ENCODE results near the gene UBXN6.

Gene UBXN6

DNA sequence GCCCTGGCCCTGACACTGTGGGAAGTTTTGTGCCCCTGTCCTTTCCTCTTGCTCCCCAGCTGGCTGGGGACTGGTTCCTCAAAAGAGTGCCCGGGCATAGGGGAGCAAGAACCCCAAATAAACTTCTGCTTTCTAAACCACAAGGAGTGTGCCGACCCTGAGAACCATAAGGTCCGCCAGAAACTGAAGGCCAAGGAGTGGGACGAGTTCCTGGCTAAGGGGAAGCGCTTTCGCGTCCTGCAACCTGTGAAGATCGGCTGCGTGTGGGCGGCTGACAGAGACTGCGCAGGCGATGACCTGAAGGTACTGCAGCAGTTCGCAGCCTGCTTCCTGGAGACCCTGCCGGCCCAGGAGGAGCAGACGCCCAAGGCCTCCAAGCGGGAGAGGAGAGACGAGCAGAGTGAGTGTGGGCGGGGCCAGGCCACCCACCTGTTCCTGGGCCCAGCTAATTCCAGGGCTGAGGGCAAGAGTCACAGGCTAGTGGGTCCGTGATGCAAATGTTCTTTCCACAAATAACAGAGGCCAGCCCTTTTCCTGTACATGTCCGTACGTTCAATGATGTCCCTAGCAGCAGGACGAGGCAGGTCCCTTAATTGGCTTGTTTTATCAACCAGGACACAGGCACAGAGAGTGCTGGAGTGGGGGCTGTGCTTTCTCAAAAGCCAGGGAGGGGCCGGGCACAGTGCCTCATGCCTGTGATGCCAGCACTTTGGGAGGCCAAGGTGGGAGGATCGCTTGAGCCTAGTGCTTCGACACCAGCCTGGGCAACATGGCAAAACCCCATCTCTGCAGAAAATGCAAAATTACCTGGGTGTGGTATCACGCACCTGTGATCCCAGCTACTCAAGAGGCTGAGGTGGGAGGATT, 25.6 kb downstream of the UBXN6 start:
- TF ChIP-seq TAF1 (IDR thresholded peaks at IDR 0.05; ENCODE audit: borderline replicate concordance, insufficient read depth, low read length): no peak
- no peak for TF ChIP-seq SIN3A (IDR thresholded peaks at IDR 0.05; ENCODE audit: borderline replicate concordance, insufficient read depth, low read length)
- no peak for TF ChIP-seq POLR2AphosphoS5 (IDR thresholded peaks at IDR 0.05; ENCODE audit: low read depth, low read length)

DNA sequence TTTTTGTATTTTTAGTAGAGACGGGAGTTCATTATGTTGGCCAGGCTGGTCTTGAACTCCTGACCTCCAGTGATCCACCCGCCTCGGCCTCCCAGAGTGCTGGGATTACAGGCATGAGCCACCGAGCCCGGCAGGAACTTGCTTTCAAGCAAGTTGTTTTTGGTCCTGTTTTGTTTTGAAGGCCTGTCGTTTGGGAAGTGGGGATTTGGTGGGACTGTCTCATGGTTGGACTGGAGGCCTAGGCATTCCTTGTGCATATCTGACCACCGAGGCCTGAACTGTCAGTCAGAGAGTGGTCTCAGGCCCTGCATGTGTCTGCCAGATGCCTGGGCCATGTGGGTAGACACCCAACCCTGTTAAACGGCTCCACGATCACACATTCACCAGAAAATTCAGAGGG, 26.3 kb downstream of the UBXN6 start:
- TF ChIP-seq TAF1 (IDR thresholded peaks at IDR 0.05; ENCODE audit: borderline replicate concordance, insufficient read depth, low read length) (no peak), FOXP2 (optimal IDR thresholded peaks at IDR 0.05; ENCODE audit: borderline replicate concordance, extremely low read depth, extremely low read length, insufficient read depth) (no peak), POLR2AphosphoS5 (IDR thresholded peaks at IDR 0.05; ENCODE audit: low read depth, low read length) (no peak), SIN3A (IDR thresholded peaks at IDR 0.05; ENCODE audit: borderline replicate concordance, insufficient read depth, low read length) (no peak)
- TF ChIP-seq, protein P1, sequence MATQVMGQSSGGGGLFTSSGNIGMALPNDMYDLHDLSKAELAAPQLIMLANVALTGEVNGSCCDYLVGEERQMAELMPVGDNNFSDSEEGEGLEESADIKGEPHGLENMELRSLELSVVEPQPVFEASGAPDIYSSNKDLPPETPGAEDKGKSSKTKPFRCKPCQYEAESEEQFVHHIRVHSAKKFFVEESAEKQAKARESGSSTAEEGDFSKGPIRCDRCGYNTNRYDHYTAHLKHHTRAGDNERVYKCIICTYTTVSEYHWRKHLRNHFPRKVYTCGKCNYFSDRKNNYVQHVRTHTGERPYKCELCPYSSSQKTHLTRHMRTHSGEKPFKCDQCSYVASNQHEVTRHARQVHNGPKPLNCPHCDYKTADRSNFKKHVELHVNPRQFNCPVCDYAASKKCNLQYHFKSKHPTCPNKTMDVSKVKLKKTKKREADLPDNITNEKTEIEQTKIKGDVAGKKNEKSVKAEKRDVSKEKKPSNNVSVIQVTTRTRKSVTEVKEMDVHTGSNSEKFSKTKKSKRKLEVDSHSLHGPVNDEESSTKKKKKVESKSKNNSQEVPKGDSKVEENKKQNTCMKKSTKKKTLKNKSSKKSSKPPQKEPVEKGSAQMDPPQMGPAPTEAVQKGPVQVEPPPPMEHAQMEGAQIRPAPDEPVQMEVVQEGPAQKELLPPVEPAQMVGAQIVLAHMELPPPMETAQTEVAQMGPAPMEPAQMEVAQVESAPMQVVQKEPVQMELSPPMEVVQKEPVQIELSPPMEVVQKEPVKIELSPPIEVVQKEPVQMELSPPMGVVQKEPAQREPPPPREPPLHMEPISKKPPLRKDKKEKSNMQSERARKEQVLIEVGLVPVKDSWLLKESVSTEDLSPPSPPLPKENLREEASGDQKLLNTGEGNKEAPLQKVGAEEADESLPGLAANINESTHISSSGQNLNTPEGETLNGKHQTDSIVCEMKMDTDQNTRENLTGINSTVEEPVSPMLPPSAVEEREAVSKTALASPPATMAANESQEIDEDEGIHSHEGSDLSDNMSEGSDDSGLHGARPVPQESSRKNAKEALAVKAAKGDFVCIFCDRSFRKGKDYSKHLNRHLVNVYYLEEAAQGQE (IDR thresholded peaks at IDR 0.05; ENCODE audit: insufficient read depth in 1 of 2, low read depth in 2 of 2, low read length in 2 of 2): no peak

DNA sequence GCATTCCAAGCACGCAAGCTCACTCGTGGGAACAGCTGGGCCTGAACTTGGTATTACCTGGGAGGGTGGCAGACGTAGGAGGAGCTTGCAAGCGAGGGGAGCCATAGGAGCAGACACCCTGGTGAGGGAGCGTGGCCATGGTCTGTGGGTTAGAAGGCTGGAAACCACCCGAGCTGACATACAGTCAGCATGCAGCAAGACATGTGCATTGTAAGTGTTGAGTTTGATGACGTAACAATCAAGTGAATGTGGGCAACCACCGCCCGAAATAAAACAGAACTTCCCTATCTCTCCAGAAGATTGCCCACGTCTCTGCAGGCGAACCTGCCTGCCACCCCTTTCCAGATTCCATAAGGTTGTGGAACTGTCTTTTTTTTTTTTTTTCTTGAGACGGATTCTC, 26.8 kb downstream of the UBXN6 start:
- TF ChIP-seq POLR2AphosphoS5 (IDR thresholded peaks at IDR 0.05; ENCODE audit: low read depth, low read length) (no peak), FOXP2 (optimal IDR thresholded peaks at IDR 0.05; ENCODE audit: borderline replicate concordance, extremely low read depth, extremely low read length, insufficient read depth) (no peak), SIN3A (IDR thresholded peaks at IDR 0.05; ENCODE audit: borderline replicate concordance, insufficient read depth, low read length) (no peak), TAF1 (IDR thresholded peaks at IDR 0.05; ENCODE audit: borderline replicate concordance, insufficient read depth, low read length) (no peak)
- TF ChIP-seq, protein P1 (IDR thresholded peaks at IDR 0.05; ENCODE audit: insufficient read depth in 1 of 2, low read depth in 2 of 2, low read length in 2 of 2): no peak

DNA sequence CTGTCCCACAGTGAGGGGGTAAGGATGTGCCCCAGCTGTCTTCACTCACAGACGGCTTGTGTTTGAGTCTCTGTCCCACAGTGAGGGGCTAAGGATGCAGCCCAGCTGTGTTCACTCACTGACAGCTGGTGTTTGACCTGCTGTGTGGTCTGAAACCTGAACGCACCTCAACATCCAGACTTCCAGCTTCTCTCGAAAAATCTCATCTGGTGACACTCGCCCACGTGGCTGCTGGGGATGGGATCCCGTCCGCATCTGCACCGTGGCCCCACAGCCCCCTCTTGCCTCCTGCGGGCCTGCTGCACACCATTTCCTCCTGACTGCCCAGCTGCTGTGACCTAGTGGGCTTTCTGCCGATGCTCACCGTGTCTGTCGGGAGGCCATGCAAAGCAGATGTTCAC, 27.8 kb downstream of the UBXN6 start:
- TF ChIP-seq, protein P1 (IDR thresholded peaks at IDR 0.05; ENCODE audit: insufficient read depth in 1 of 2, low read depth in 2 of 2, low read length in 2 of 2): no peak

DNA sequence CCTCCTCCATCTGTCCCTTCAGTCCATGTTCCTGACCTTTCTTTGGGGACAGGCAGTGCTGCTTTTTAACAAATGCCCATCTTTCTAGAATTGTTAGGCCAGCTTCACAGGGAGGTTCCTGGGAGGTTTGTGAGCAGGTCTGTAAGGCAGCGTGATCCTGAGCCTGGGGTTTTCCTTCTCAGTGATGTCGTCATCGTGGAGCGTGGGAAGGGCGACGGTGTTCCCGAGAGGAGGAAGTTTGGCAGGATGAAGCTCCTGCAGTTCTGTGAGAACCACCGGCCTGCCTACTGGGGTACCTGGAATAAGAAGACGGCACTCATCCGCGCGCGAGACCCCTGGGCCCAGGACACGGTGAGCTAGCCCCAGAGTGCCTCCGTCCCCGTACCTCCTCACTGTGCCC, 28.3 kb downstream of the UBXN6 start:
- no peak; the same call in 1 of the 2 replicates for TF ChIP-seq POLR2AphosphoS5 (IDR thresholded peaks at IDR 0.05; ENCODE audit: low read depth, low read length)
- TF ChIP-seq, protein P1 (IDR thresholded peaks at IDR 0.05; ENCODE audit: insufficient read depth in 1 of 2, low read depth in 2 of 2, low read length in 2 of 2): no peak
- TF ChIP-seq SIN3A (IDR thresholded peaks at IDR 0.05; ENCODE audit: borderline replicate concordance, insufficient read depth, low read length): no peak
- no peak for TF ChIP-seq FOXP2 (optimal IDR thresholded peaks at IDR 0.05; ENCODE audit: borderline replicate concordance, extremely low read depth, extremely low read length, insufficient read depth)
- no peak for TF ChIP-seq TAF1 (IDR thresholded peaks at IDR 0.05; ENCODE audit: borderline replicate concordance, insufficient read depth, low read length)
